Measurements from ENCODE around the gene GPSM1.

GRCh38 chr9:136402067-136402466 is 74.7 kb downstream of the GPSM1 start:
- TF ChIP-seq CTCF (IDR thresholded peaks at IDR 0.05) (no peak), EP300 (IDR thresholded peaks at IDR 0.05) (no peak), POLR2A (IDR thresholded peaks at IDR 0.05) (no peak), POLR2AphosphoS5 (IDR thresholded peaks at IDR 0.05) (no peak)

Measured in sigmoid colon (tissue), 4 donors.